ENCODE measurements around the gene FLYWCH1. TPM values are rescaled to one million over a fixed set of nuclear protein-coding genes. Genes with fewer than 3 reads are reported as not detected.
A peak's percentile ranks its signal among the peaks of the same experiment; 100 is the strongest.

The FLYWCH1 gene
- total and polyA plus RNA-seq, 9 of the 15 experiments (the other 6 are each of a cell fraction or from before 2014, with no cell fraction given) = 0.18 to 33.6 (median 11.3) TPM

GRCh38 chr16:2968738-2969544, 57.2 kb downstream of the FLYWCH1 start, which contains the start of gene PAQR4 (continued):
- no peak for TF ChIP-seq ETV6 (IDR thresholded peaks at IDR 0.05; ENCODE audit: borderline replicate concordance in 1 of 2, low read depth in 2 of 2, low read length in 1 of 2)
- no peak for TF ChIP-seq ETV6 (CRISPR knock-in tag; IDR thresholded peaks at IDR 0.05; ENCODE audit: borderline replicate concordance)
- no peak for TF ChIP-seq SP2 (IDR thresholded peaks at IDR 0.05; ENCODE audit: extremely low read depth, low read depth, low read length, poor library complexity, severe bottlenecking)
- no peak for TF ChIP-seq SAFB2 (IDR thresholded peaks at IDR 0.05; ENCODE audit: borderline replicate concordance, low read depth, low read length, severe bottlenecking)
- TF ChIP-seq, protein P1, sequence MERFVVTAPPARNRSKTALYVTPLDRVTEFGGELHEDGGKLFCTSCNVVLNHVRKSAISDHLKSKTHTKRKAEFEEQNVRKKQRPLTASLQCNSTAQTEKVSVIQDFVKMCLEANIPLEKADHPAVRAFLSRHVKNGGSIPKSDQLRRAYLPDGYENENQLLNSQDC (CRISPR knock-in tag; IDR thresholded peaks at IDR 0.05) = no peak
- TF ChIP-seq HDAC2 (IDR thresholded peaks at IDR 0.05) = peak; percentile 99
- no peak for TF ChIP-seq ZNF174 (CRISPR knock-in tag; IDR thresholded peaks at IDR 0.05)
- peak; percentile 65 for TF ChIP-seq TBP (optimal IDR thresholded peaks at IDR 0.05; ENCODE audit: low read depth, low read length)
- no peak for TF ChIP-seq TCFL5 (CRISPR knock-in tag; conservative IDR thresholded peaks at IDR 0.05)
- TF ChIP-seq HSF4 (CRISPR knock-in tag; IDR thresholded peaks at IDR 0.05; ENCODE audit: borderline replicate concordance) = no peak
- no peak for TF ChIP-seq MAFG (tag; conservative IDR thresholded peaks at IDR 0.05)
- TF ChIP-seq ARNT (IDR thresholded peaks at IDR 0.05) = no peak
- TF ChIP-seq BRD4 (IDR thresholded peaks at IDR 0.05) = no peak
- TF ChIP-seq KLF13 (tag; IDR thresholded peaks at IDR 0.05; ENCODE audit: borderline replicate concordance, low read depth) = no peak
- TF ChIP-seq TARDBP (IDR thresholded peaks at IDR 0.05) = no peak; the same call in 1 of the 2 replicates
- TF ChIP-seq, protein P2, sequence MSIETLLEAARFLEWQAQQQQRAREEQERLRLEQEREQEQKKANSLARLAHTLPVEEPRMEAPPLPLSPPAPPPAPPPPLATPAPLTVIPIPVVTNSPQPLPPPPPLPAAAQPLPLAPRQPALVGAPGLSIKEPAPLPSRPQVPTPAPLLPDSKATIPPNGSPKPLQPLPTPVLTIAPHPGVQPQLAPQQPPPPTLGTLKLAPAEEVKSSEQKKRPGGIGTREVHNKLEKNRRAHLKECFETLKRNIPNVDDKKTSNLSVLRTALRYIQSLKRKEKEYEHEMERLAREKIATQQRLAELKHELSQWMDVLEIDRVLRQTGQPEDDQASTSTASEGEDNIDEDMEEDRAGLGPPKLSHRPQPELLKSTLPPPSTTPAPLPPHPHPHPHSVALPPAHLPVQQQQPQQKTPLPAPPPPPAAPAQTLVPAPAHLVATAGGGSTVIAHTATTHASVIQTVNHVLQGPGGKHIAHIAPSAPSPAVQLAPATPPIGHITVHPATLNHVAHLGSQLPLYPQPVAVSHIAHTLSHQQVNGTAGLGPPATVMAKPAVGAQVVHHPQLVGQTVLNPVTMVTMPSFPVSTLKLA (conservative IDR thresholded peaks at IDR 0.05) = peak; percentile 95 to 98
- TF ChIP-seq ZFP91 (CRISPR knock-in tag; IDR thresholded peaks at IDR 0.05) = peak; percentile 49; the same call in 1 of the 2 replicates
- TF ChIP-seq MAFF (IDR thresholded peaks at IDR 0.05; ENCODE audit: low read length) = no peak
- TF ChIP-seq SIN3B (IDR thresholded peaks at IDR 0.05; ENCODE audit: low read depth) = peak; percentile 49; the same call in 1 of the 2 replicates
- no peak for TF ChIP-seq NCOR1 (IDR thresholded peaks at IDR 0.05)
- TF ChIP-seq MLX (CRISPR knock-in tag; conservative IDR thresholded peaks at IDR 0.05) = 0 out of 4 replicates have a peak, but pooled peaks of 1 of the 2 experiments have one; percentile 81
- TF ChIP-seq TRIM25 (IDR thresholded peaks at IDR 0.05; ENCODE audit: borderline replicate concordance) = no peak

Data from K562 (cell line).